UCSD-AML1 (cell line): ENCODE measurements around the gene TAF5L.
"Not testable (repeated sequence)": the region's sequence is repeated elsewhere in the genome, so short reads cannot be mapped to it uniquely, and the experiment has no call there.

Source experiments
- DNase-seq: peaks from one replicate; lab custom pipeline; 2025; ENCODE audit not compliant: unreplicated experiment; lab: John Stamatoyannopoulos, UW

TAF5L gene

DNA sequence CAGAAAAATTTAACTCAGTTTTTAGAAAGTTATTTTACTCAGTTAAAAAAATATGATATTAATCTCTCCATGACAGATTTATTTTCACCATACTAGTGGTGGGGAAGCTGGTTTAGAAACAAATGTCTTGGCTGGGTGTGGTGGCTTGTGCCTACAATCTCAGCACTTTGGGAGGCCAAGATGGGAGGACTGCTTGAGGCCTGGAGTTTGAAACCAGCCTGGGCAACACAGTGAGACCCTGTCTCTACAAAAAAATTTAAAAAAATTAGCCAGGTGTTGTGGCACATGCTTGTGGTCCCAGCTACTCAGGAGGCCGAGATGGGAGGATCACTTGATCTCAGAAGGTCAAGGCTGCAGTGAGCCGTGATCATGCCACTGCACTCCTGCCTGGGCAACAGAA is 17.3 kb downstream of the TAF5L start:
- DNase-seq = no peak

DNA sequence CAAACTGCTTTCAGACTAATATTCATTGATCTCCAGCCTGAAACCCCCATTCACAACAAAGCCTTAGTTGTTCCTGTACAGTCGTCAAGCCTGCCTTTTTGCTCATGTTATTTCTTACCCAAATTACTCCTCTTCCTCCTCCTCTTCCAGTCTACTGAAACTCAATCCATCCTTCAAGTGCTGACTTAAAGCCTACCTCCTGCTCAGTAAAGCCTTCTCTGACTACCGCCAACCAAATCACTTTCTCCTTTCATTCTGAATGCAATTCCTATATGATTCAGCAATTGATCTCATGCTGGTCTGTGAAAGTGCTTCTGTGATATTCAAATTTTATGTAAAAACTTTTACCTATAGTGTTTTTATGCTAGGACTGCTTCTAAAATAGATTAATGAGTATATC is 18.6 kb downstream of the TAF5L start:
- DNase-seq = no peak

DNA sequence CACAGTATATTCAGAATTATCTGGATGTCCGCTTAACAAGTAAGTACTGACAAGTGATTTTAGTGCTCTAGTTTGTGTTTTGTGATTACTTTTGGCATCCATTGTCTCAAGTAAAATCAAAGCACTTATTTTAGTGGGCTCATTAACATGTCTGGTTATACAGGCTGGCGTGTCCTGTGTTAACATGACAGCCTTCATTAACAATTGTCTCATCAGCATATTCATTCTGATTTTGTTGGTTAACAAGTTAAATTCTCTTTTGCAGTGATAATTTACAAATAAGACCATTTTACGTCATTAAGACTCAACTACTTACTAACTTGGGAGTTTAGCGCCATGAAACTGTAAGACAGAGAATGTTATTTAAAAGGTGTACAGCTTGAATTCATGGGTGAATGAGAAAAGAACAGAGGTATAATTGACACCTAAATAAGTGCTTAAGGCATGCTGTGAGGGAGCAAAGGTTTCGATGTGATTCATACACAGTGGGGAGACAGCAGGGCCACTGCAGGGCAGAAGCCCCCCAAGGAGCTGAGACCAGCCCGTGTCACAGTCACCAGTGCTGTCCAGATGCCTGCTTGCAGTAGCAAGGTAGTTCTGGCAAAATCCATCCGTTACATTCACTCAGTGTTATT is 22.4 kb downstream of the TAF5L start:
- no peak for DNase-seq

DNA sequence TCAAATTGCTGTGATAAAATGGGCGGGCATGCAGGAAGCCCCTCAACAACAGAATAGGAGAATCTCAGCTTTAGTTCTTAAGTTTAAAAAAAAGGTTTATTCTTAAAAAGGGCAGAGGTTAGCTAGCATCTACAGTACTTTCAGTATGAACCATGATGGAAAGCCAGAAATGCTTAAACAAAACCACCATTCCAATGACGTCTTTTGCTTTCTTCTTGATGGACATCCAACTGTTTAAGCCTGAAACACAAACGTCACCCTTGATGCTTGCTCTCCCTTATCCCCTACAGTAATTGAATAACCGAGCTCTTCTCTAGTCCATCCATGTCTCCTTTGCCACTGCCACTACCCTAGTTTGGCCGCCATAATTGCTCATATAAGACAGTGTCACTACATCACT is 25.7 kb downstream of the TAF5L start:
- no peak for DNase-seq

DNA sequence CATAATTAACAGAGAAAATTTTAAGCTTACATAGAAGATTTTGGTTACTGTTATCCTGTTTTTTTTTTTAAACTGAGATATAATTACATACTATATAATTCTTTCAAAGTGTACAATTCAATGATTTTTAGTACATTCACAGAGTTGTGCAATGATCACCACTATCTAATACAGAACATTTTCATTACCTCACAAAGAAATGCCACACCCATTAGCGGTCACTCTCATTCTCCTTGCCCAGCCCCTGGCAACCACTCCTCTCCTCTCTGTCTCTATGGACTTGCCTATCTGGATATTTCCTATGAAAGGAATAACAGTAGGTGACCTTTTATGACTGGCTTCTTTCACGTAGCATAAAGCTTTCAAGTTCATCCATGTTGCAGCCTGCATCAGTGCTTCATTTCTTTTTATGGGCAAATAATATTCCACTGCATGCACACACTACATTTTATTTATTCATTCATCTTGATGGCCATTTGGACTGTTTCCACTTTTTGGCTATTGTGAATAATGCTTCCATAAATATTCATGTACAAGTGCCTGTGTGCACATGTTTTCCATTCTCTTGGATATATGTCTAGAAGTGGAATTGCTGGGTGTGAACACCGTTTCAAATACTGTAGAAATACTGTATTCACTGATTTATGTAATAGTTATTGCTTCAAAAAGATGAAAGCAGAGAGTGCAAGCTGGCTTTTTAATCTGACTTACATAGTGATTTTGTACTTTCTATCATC is 26.5 kb downstream of the TAF5L start:
- DNase-seq = no peak

DNA sequence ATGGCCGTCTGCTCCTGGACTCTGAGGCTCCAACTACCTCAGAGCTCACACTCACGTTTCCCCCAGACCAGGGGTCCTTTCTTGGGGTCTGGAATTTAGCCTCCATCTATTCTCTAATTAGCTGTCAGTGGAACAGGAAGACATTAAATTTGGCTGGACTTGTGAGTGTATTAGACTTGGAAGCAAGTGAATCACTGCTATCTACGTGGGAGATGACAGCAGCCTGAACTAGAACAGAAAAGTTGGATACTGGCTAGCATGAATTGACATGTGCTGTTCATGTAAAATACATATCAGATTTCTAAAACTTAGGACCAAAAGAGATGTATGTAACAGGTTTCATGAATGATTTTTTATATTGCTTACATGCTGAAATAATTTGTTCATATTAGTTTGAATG is 28.0 kb downstream of the TAF5L start:
- DNase-seq = no peak

DNA sequence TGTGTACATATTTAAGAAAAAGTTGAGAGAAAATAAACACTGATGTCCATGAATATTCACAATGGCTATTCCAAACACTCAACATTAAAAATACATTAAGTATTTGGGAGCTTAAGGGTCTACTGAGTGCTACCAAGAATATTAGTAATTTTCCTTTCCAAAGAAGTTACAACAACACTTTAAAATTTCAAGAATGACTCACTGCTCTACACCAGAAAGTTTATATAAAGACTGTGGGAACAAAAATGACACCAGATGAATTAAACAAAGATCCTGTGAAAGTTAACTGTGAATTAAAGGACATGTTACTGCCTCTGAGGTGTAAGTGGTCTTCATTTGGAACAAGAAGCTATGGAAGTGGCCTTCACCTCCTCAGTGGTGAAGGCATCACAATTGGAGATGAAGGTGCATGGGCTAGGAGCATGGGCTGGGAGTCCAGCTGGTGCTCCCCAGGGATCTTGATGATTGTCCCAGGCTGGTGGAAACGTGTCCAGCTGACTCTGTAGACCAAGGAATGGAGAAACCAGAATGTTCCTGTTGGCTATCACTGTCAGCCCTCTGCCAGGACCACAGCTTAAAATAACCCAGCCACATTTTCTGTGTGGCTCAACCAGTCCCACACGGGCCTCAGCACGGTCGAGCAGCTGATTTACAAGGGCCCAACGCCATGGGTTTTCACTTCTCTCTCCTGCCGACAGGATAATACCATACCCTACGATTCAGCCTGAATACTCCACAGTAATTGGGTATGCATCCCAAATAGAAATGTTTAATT is 28.8 kb downstream of the TAF5L start:
- no peak for DNase-seq

DNA sequence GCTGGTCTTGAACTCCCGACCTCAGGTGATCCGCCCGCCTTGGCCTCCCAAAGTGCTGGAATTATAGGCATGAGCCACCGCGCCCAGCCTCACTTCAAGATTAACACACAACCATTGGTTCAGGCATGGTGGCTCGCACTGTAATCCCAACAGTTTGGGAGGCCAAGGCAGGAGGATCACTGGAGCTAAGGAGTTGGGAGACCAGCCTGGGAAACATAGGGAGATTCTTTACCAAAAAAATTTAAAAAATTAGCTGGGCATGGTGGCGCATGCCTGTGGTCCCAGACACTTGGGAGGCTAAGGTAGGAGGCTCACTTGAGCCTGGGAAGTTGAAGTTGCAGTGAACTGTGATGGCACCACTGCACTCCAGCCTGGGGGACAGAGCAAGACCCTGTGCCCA is 30.0 kb downstream of the TAF5L start:
- DNase-seq = not testable (repeated sequence)

DNA sequence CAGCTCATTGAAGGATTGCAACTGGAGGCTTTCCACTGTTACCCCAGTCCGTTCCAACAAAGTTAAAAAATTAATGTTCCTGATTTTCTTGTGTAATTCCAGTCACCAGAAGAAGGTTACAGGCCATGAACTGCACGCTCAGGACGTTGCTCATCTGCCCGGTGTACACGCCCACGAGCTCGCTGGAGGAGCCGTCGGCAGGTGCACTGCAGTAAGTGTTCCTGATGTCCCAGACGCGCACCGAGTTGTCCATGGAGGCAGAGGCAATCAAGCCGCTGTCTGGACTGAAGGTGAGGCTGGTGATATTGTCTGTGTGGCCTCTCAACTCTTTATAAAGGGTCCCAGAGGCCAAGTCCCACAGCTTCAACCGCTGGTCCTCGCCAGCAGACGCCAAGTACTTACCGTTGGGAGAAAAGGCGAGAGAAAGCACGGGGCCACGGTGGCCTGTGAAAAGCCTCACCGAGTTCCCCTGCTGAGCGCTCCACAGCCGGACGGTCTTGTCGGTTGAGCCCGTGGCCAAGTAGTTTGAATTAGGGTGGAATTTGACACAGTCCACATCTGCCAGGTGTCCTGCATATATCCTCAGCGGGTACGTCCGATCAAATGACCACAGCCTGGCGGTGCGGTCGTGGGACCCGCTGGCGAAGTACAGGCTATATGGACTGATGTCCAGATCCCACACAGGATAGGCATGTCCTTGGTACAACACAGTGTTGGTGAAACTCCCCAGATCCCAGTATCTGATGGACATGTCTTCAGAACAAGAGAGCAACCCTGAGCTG is 31.5 kb downstream of the TAF5L start:
- no peak for DNase-seq

DNA sequence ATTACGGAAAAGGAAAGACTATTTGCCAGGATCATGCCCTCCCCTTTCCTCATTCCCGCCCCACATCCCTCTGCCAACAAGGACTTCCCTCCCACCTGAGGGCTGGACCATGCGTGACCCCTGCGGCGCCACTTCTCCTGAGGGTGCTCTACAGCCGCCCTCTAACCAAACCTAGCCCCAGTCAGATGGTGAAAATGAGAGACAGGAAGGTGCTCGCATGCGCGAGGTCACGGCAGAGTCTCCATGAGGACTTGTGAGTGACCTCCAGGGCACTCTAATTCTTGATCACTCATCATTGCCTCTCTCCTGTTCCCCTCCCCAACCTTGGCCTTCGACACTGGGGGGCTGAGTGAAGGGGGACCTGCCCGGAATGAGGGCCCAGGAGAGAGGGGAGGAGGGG is 32.1 kb downstream of the TAF5L start:
- no peak for DNase-seq

DNA sequence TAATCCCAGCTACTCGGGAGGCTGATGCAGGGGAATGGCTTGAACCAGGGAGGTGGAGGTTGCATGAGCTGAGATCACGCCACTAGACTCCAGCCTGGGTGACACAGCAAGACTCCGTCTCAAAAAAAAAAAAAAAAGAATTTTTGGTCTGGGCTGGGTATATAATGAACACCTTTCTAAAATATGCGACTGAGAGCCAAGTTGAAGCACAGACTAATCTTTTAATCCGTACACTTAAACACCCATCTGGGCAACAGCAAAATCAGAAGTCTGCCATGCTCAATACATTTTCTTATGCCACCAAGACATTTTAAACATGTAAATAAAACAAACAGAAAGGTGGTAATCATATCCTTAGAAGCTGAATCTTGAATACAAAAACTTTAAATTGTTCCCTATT is 35.8 kb downstream of the TAF5L start:
- no peak for DNase-seq

DNA sequence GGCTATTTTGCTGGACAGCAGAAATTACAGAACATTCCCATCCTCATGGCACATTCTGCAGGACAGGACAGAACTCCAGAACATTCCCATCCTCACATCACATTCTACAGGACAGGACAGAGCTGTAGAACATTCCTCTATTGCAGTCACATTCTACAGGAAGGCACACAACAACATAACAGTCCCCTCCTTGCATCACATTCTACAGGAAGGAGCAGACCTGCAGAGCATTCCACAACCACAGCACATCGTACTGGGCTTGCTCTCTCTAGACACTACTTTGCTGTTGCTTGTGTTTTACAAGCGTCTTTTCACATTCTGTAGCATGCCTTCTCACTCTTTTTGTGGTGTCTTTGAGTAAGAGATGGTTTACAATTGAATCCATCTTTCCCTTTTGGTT is 40.6 kb downstream of the TAF5L start:
- no peak for DNase-seq

DNA sequence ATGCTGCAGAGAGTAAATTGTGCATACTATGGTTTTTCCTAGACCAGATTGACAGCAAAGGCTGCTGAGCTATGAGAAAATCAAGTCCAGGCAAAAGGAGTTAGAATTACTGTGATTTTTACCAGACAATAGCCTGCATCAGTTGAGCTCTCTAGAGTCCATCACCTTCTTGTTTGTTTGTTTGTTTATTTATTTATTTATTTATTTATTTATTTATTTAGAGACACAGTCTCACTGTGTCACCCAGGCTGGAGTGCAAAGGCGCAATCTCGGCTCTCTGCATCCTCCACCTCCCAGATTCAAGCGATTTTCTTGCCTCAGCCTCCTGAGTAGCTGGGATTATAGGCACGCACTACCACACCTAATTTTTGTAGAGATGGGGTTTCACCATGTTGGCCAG is 43.2 kb downstream of the TAF5L start:
- no peak for DNase-seq

DNA sequence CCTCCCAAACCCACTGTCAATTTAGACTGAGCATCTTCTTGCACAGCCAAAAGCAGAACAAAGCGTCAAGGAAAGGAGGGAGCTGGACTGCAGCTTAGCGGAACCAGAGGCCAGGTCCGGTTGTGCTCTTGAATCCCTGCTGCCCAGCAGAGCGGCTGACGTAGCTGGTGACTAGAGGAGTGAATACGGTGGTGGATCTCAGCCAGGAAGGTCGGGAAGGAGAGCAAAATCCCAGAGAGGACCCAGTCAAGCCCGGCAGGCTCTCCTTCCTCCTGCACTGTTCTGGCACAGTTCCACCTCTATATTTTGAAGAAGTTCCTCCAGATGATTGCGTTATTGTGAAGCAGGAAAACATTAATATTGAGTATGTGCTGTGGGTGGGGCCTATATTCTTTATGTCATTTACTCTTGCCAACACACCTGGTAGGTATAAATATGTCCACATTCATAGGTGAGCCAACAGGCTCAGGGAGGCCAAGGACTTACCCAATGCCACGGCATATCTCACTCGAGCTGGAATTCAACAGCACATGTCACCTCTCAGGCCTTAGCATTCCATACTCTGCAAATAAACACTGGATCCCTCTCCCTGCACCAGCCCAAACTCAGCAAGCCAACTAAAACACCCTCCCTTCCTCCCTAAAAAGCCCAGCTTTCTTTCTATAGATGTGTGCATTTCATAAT is 43.8 kb downstream of the TAF5L start:
- no peak for DNase-seq

DNA sequence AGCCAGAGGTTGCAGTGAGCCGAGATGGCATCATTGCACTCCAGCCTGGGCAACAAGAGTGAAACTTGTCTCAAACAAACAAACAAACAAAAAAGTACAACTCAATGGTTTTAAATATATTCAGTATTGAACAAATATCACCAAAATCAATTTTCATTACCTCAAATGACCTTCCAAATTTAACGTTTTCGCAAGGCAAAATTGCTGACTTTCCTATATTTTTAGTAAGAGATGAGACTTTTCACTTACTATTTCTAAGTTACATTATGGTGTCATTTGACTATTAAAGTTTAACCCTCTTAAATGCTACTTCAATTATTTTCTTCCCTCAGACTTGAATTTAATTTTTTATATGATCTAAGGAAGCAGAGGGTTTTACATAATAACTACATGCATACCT is 44.4 kb downstream of the TAF5L start:
- no peak for DNase-seq

DNA sequence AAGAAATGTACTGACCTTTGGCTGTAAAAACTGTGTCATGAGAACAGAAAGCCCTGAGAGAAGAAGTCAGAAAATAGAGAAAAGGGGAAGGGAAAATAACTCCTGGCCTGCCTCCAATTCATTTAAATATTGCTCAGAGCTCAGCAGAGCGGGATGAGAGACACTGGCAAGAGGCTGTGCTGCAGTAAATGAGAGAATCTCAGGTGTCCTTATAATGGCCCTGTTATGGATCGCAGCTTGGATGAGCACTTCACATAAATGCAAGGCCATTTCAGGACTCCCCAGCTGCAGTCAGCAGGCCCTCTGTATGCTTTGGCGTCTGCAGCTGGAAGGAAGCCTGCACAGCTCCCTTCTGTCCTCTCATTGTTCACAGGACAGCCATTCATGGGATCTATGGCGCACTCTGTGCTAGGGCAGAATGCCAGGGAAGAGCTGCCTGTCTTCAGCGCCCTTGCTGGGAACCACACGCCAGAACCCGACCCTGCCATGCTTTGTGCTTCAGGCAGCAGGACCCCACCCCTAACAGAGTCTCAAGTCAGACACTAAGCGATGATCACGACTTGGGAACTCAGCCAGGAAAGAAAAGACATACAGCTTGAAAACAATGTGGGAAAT is 46.8 kb downstream of the TAF5L start:
- DNase-seq = no peak

DNA sequence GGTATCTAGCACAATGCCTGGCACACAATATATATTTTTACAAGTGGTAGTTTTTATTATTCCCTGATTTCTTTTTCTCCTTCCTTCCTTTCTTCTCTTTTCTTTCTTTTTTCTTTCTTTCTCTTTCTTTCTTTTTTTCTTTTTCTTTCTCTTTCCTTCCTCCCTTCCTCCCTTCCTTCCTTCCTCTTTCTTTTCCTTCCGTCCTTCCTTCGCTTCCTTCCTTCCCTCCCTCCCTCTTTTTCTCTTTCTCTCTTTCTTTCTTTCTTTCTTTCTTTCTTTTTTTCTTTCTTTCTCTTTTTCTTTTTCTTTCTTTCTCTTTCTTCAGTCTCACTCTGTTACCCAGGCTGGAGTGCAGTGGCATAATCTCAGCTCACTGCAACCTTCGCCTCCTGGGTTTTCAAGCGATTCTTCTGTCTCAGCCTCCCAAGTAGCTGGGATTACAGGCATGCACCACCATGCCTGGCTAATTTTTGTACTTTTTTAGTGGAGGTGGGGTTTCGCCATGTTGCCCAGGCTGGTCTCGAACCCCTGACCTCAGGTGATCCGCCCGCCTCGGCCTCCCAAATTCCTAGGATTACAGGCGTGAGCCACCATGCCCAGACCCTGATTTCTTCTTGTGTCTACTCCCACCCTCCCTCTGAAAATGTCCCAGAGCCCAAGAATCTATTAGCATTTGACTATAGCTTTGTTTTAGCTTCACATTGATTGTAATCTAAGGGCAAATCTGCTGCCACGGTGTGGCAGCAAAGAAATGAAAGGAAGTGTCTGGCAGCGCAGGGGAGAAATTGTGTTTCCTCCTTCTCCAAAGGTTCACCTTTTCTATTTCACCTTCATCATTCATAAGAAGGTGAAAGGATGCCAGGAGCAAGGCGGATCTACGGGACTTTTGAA is 47.5 kb downstream of the TAF5L start:
- no peak for DNase-seq

DNA sequence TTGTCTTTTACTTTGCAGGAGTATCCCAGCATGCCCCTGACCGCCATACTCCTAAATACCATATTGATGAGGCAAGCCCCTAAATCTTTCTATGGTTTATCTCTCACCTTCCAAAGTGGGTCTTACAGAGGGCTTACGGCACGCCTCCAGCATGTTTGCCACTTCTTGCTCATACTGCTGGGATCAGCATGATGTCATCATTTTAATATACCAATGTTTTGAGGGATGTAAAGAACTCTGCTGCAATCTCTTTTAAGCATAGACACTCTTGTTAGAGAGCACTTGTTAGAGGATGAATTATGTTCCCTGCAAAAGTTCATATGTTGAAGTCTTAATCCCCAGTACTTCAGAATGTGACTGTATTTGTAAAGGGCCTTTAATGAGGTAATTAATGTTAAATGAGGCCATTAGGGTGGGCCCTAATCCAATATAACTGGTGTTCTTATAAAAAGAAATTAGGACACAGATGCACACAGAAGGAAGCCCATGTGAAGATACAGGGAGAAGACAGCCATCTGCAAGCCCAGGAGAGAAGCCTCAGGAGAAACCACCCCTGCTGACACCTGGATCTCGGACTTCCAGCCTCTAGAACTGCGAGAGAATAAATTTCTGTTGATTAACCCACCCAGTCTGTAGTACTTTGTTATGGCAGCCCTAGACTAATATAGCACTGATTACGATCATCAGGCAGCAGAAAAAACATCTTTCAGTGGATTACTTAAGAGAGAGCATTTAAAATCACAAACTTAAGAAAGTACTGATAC is 51.1 kb downstream of the TAF5L start:
- DNase-seq = no peak

DNA sequence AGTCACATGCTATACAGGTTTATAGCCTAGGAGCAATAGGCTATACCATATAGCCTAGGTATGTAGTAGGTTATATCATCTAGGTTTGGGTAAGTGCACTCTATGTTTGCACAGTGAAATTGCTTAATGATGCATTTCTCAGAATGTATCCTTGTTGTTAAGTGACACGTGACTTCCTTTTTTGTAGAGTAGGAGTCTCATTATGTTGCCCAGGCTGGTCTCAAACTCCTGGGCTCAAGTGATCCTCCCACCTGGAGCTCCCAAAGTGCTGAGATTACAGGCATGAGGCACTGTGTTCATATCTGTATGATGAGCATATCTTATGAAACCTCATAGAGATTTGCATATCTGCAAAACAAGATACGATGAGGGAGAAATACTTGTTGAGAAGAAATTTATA is 53.6 kb downstream of the TAF5L start:
- DNase-seq = no peak
